ENCODE measurements around the gene RGS4.

Gene RGS4

GRCh38 chr1:163055005-163055404 lies 14.2 kb upstream of the RGS4 start:
- TF ChIP-seq CTCF (IDR thresholded peaks at IDR 0.05; ENCODE audit: extremely low read depth, missing control alignments), result no peak
- DNase-seq (ENCODE audit: low spot score), result no peak

- no peak for DNase-seq (ENCODE audit: low spot score)
- no peak for TF ChIP-seq CTCF (IDR thresholded peaks at IDR 0.05; ENCODE audit: extremely low read depth, missing control alignments)
Measured at GRCh38 chr1:163055531-163055930, 13.6 kb upstream of the RGS4 start.

- no peak for DNase-seq (ENCODE audit: low spot score)
- TF ChIP-seq CTCF (IDR thresholded peaks at IDR 0.05; ENCODE audit: extremely low read depth, missing control alignments), result no peak
Measured at GRCh38 chr1:163056831-163057230, 12.3 kb upstream of the RGS4 start.

- no peak for DNase-seq (ENCODE audit: low spot score)
- TF ChIP-seq CTCF (IDR thresholded peaks at IDR 0.05; ENCODE audit: extremely low read depth, missing control alignments), result no peak
Measured at GRCh38 chr1:163060343-163061007, 8.7 kb upstream of the RGS4 start.

GRCh38 chr1:163063143-163063542 lies 6.0 kb upstream of the RGS4 start:
- TF ChIP-seq CTCF (IDR thresholded peaks at IDR 0.05; ENCODE audit: extremely low read depth, missing control alignments), result no peak
- DNase-seq (ENCODE audit: low spot score), result no peak

GRCh38 chr1:163063610-163064009 lies 5.6 kb upstream of the RGS4 start:
- TF ChIP-seq CTCF (IDR thresholded peaks at IDR 0.05; ENCODE audit: extremely low read depth, missing control alignments), result no peak
- no peak for DNase-seq (ENCODE audit: low spot score)

- no peak for TF ChIP-seq CTCF (IDR thresholded peaks at IDR 0.05; ENCODE audit: extremely low read depth, missing control alignments)
- no peak for DNase-seq (ENCODE audit: low spot score)
Measured at GRCh38 chr1:163066168-163066567, 3.0 kb upstream of the RGS4 start.
